Measurements from ENCODE around the gene TSPAN32. TPM values are rescaled to one million over a fixed set of nuclear protein-coding genes. Genes with fewer than 3 reads are reported as not detected.

TSPAN32 gene
- total RNA-seq, 4 donors from 2014 or later, result not detected

GRCh38 chr11:2302896-2303626, 1.2 kb downstream of the TSPAN32 start:
- H3K4me1 ChIP-seq, result peaks cover 0 to 7% of the 10 kb centered on the region in 2 donors
- H3K27me3 ChIP-seq, result no peaks in the 10 kb centered on the region
- intact Hi-C loops (cut with DNase I; ENCODE audit: low total_unique reads), result loop anchor here (10.0 kb wide), 3 partner anchors 108 to 592 kb away; no protein-coding TSS in a partner anchor
- no peak overlapping the region for H3K4me3 ChIP-seq
- H3K9me3 ChIP-seq, result no peaks in the 10 kb centered on the region
- no peaks in the 10 kb centered on the region for H3K36me3 ChIP-seq
- H3K27ac ChIP-seq, result no peak overlapping the region
- TF ChIP-seq CTCF (IDR thresholded peaks at IDR 0.05 in 4 of 5, conservative IDR thresholded peaks at IDR 0.05 in 1 of 5), result no peak
- no peak for TF ChIP-seq POLR2A (IDR thresholded peaks at IDR 0.05)
- DNase-seq (no peak), ATAC-seq (no peak)
- in situ Hi-C loops (cut with MboI; ENCODE audit: low sequenced_read_pairs in 4 of 4), result no loop called here

- Histone ChIP-seq H3K27me3 (no peaks in the 10 kb centered on the region), H3K36me3 (no peaks in the 10 kb centered on the region), H3K9me3 (no peaks in the 10 kb centered on the region), H3K27ac (no peak overlapping the region), H3K4me1 (peaks cover 0 to 7% of the 10 kb centered on the region in 2 donors), H3K4me3 (no peak overlapping the region)
- TF ChIP-seq POLR2A (IDR thresholded peaks at IDR 0.05), result no peak
- no peak for TF ChIP-seq CTCF (IDR thresholded peaks at IDR 0.05 in 4 of 5, conservative IDR thresholded peaks at IDR 0.05 in 1 of 5)
- intact Hi-C loops (cut with DNase I; ENCODE audit: low total_unique reads) (loop anchor here (10.0 kb wide), 3 partner anchors 109 to 591 kb away; no protein-coding TSS in a partner anchor), in situ Hi-C loops (cut with MboI; ENCODE audit: low sequenced_read_pairs in 4 of 4) (no loop called here)
- DNase-seq (no peak), ATAC-seq (no peak)
Observed at GRCh38 chr11:2303627-2304505, 2.1 kb downstream of the TSPAN32 start.

- ATAC-seq, result no peak
- TF ChIP-seq CTCF (IDR thresholded peaks at IDR 0.05 in 4 of 5, conservative IDR thresholded peaks at IDR 0.05 in 1 of 5) (no peak), POLR2A (IDR thresholded peaks at IDR 0.05) (no peak)
- DNase-seq, result no peak
- no peaks in the 10 kb centered on the region for H3K9me3 ChIP-seq
- intact Hi-C loops (cut with DNase I; ENCODE audit: low total_unique reads) (loop anchor here (1.0 to 10.0 kb wide), 5 partner anchors 73 to 590 kb away; partner anchors contain the start of gene CD81), in situ Hi-C loops (cut with MboI; ENCODE audit: low sequenced_read_pairs in 4 of 4) (no loop called here)
- no peaks in the 10 kb centered on the region for H3K36me3 ChIP-seq
- no peak overlapping the region for H3K4me3 ChIP-seq
- H3K27ac ChIP-seq, result no peak overlapping the region
- H3K27me3 ChIP-seq, result no peaks in the 10 kb centered on the region
- peaks cover 0 to 7% of the 10 kb centered on the region in 2 donors for H3K4me1 ChIP-seq
Observed at GRCh38 chr11:2304506-2305139, 2.8 kb downstream of the TSPAN32 start.

- Histone ChIP-seq H3K27me3 (no peaks in the 10 kb centered on the region), H3K36me3 (no peaks in the 10 kb centered on the region), H3K4me1 (peaks cover 0 to 7% of the 10 kb centered on the region in 2 donors), H3K4me3 (no peak overlapping the region), H3K27ac (no peak overlapping the region), H3K9me3 (no peaks in the 10 kb centered on the region)
- in situ Hi-C loops (cut with MboI; ENCODE audit: low sequenced_read_pairs in 4 of 4) (no loop called here), intact Hi-C loops (cut with DNase I; ENCODE audit: low total_unique reads) (loop anchor here (1.0 to 10.0 kb wide), 5 partner anchors 72 to 590 kb away; partner anchors contain the start of gene CD81)
- peak; percentile 59 to 64 for DNase-seq
- TF ChIP-seq CTCF (IDR thresholded peaks at IDR 0.05 in 4 of 5, conservative IDR thresholded peaks at IDR 0.05 in 1 of 5), result peak; percentile 70 to 94 (median 93)
- no peak for TF ChIP-seq POLR2A (IDR thresholded peaks at IDR 0.05)
- ATAC-seq, result peak; percentile 68 to 86
Observed at GRCh38 chr11:2305140-2305778, 3.4 kb downstream of the TSPAN32 start.
